ENCODE data around the gene MCOLN2.

Gene MCOLN2

GRCh38 chr1:84933011-84933611, 63.8 kb downstream of the MCOLN2 start:
- DNase-seq (ENCODE audit: low read depth), result no peak
- H3K4me3 ChIP-seq (ENCODE audit: low read length), result no peak overlapping the region
- no peak for TF ChIP-seq CTCF (conservative IDR thresholded peaks at IDR 0.05; ENCODE audit: low read depth, low read length)

GRCh38 chr1:84930831-84931230, 66.1 kb downstream of the MCOLN2 start:
- H3K4me3 ChIP-seq (ENCODE audit: low read length), result no peak overlapping the region
- DNase-seq (ENCODE audit: low read depth), result no peak
- no peak for TF ChIP-seq CTCF (conservative IDR thresholded peaks at IDR 0.05; ENCODE audit: low read depth, low read length)

GRCh38 chr1:84930329-84930728, 66.6 kb downstream of the MCOLN2 start:
- no peak overlapping the region for H3K4me3 ChIP-seq (ENCODE audit: low read length)
- no peak for TF ChIP-seq CTCF (conservative IDR thresholded peaks at IDR 0.05; ENCODE audit: low read depth, low read length)
- DNase-seq (ENCODE audit: low read depth), result no peak

- TF ChIP-seq CTCF (conservative IDR thresholded peaks at IDR 0.05; ENCODE audit: low read depth, low read length), result no peak
- no peak for DNase-seq (ENCODE audit: low read depth)
- H3K4me3 ChIP-seq (ENCODE audit: low read length), result no peak overlapping the region
These were observed 67.3 kb downstream of the MCOLN2 start for GRCh38 chr1:84929581-84929980.

GRCh38 chr1:84928979-84929378, 67.9 kb downstream of the MCOLN2 start:
- no peak overlapping the region for H3K4me3 ChIP-seq (ENCODE audit: low read length)
- DNase-seq (ENCODE audit: low read depth), result no peak
- TF ChIP-seq CTCF (conservative IDR thresholded peaks at IDR 0.05; ENCODE audit: low read depth, low read length), result no peak

- TF ChIP-seq CTCF (conservative IDR thresholded peaks at IDR 0.05; ENCODE audit: low read depth, low read length), result no peak
- H3K4me3 ChIP-seq (ENCODE audit: low read length), result no peak overlapping the region
- no peak for DNase-seq (ENCODE audit: low read depth)
These were observed 73.6 kb downstream of the MCOLN2 start for GRCh38 chr1:84923317-84923716.

GRCh38 chr1:84920159-84920558, 76.8 kb downstream of the MCOLN2 start:
- no peak overlapping the region for H3K4me3 ChIP-seq (ENCODE audit: low read length)
- TF ChIP-seq CTCF (conservative IDR thresholded peaks at IDR 0.05; ENCODE audit: low read depth, low read length), result no peak

More at GRCh38 chr1:84920159-84920558, 76.8 kb downstream of the MCOLN2 start:
- DNase-seq (ENCODE audit: low read depth), result no peak

Measured in retinal pigment epithelial cell (primary cell).